Fibroblast of villous mesenchyme (primary cell): ENCODE data around the gene SLC35F6. TPM values are rescaled to one million over a fixed set of nuclear protein-coding genes. Genes with fewer than 3 reads are reported as not detected.
A peak's percentile ranks its signal among the peaks of the same experiment; 100 is the strongest.
"Not testable (repeated sequence)": the region's sequence is repeated elsewhere in the genome, so short reads cannot be mapped to it uniquely, and the experiment has no call there.

ENCODE experiments used
- DNase-seq: peaks from one replicate; pipeline ENCODE4 v3.0.0-alpha.2; 2010; ENCODE audit warnings: low read depth
- H3K4me3 ChIP-seq: 2 replicates; pipeline ENCODE4 v1.5.1; 2011; ENCODE audit warnings: low read depth, mild to moderate bottlenecking, low read length
- total RNA-seq: library from RNA; depleted of rRNA; stranded (reverse); fragments of >200 nt; gene quantifications from 2 replicates; pipeline ENCODE4 v1.2.3, GENCODE V29; 2012
- TF ChIP-seq, protein P1 (sequence below): IDR thresholded peaks from 2 replicates; pipeline ENCODE4 v1.5.1; 2012; ENCODE audit warnings: low read depth, mild to moderate bottlenecking, low read length; ENCODE audit not compliant: insufficient read depth

Gene SLC35F6
- total RNA-seq, 1 donor: 87.2 TPM

DNA sequence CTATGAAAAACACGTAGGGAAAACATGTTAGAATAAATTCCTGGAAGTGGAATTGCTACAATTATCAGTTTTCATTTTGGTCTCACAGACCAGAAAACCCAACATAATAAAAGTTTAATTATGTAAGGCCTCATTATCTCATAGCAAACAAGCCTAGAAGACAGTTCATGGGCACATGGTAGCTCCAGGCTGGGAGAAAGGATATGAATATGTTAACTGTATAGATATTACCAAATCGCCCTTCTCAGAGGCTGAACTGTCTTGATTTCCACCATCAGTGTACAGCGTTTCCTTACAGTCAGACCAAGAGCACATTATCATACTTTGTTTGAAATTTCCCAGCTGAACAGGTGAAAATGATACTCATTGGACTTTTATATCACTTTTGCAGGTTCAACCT lies 17.1 kb upstream of the SLC35F6 start:
- TF ChIP-seq, protein P1, sequence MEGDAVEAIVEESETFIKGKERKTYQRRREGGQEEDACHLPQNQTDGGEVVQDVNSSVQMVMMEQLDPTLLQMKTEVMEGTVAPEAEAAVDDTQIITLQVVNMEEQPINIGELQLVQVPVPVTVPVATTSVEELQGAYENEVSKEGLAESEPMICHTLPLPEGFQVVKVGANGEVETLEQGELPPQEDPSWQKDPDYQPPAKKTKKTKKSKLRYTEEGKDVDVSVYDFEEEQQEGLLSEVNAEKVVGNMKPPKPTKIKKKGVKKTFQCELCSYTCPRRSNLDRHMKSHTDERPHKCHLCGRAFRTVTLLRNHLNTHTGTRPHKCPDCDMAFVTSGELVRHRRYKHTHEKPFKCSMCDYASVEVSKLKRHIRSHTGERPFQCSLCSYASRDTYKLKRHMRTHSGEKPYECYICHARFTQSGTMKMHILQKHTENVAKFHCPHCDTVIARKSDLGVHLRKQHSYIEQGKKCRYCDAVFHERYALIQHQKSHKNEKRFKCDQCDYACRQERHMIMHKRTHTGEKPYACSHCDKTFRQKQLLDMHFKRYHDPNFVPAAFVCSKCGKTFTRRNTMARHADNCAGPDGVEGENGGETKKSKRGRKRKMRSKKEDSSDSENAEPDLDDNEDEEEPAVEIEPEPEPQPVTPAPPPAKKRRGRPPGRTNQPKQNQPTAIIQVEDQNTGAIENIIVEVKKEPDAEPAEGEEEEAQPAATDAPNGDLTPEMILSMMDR: no peak

DNA sequence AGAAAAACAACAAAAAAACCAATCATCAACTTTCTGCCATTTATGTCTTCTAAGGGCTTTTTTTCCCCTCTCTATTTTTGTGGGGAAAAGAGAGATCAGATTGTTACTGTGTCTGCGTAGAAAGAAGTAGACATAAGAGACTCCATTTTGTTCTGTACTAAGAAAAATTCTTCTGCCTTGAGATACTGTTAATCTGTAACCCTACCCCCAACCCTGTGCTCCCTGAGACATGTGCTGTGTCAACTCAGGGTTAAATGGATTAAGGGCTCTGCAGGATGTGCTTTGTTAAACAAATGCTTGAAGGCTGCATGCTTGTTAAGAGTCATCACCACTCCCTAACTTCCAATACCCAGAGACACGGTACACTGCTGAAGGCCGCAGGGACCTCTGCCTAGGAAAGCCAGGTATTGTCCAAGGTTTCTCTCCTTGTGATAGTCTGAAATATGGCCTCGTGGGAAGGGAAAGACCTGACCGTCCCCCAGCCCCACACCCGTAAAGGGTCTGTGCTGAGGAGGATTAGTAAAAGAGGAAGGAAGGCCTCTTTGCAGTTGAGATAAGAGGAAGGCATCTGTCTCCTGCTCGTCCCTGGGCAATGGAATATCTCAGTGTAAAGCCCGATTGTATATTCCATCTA lies 14.2 kb upstream of the SLC35F6 start:
- peak overlapping the region; percentile 27 for H3K4me3 ChIP-seq
- DNase-seq: peak; percentile 62

More for the DNA sequence above, 17.1 kb upstream of the SLC35F6 start:
- no peak overlapping the region for H3K4me3 ChIP-seq
- no peak for DNase-seq

DNA sequence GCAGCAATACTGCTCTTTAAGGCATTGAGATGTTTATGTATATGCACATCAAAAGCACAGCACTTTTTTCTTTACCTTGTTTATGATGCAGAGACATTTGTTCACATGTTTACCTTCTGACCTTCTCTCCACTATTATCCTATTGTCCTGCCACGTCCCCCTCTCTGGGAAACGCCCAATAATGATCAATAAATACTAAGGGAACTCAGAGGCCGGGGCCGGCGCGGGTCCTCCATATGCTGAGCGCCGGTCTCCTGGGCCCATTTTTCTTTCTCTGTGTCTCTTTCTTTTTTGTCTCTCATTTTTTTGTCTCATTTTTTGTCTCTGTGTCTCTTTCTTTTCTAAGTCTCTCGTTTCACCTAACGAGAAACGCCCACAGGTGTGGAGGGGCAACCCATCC lies 13.6 kb upstream of the SLC35F6 start:
- H3K4me3 ChIP-seq, DNase-seq: not testable (repeated sequence)

DNA sequence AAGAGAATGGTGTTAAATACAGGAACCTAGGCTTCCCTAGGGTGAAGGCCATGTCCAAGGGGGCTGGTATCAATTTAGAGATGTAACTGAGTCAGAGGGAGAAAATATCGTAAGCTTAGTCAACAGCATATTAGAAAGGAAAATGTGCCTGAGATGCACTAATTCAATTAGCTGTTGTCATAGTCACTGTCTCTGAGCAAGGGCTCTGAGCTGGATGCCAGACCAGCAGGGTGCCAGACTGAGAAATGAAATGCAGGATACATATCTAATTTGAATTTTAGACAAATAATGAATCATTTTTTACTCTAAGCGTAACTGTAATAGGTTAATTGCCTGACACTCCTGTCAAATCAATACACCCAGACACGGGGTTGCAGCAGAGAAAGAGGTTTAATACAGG lies 11.4 kb upstream of the SLC35F6 start:
- no peak for DNase-seq
- TF ChIP-seq, protein P1: no peak
- H3K4me3 ChIP-seq: no peak overlapping the region

DNA sequence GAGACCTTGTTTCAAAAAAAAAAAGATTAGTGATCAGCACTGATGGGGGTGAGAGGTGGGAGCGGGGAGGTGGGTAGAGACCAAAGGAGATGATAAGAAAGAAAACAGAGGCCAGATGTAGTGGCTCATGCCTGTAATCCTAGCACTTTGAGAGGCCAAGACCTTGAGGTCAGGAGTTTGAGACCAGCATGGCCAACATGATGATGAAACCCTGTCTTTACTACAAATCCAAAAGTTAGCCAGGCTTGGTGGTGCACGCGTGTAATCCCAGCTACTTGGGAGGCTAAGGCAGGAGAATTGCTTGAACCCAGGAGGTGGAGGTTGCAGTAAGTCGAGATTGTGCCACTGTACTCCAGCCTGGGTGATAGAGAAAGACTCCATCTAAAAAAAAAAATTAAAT lies 9.5 kb upstream of the SLC35F6 start:
- TF ChIP-seq, protein P1: no peak
- H3K4me3 ChIP-seq: no peak overlapping the region
- DNase-seq: no peak

DNA sequence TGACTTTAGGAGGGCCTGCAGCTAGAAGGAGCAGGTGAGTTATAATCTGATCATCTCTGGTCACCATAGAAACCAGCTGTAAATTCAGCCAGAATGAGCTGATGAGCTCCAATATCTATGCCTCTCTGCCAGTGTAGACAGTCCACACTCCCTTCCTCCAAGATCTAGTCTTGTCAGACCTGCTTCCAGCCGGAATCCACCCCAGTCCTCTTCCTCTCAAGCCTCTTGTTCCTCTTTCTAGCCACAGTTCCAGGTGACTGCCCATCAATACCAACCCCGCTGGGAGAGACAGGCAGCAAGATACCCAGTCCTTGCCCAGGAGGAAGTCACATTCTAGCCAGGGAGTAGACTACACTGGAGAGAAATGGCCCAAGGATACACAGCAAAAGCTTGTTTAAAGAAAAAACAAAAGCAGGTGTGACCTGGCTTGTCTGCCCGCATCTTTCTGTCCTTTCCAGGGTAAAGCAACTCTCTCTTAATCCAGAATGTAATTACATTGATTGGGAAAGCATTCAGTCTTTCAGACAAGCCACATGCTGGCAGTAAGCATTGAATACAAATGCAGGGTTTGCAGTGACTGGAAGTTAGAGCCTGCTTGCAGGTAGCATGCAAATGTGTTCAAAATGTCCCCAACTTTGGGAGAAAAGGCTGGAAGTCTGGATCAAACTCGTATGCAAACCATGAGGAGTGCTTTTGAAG lies 9.0 kb upstream of the SLC35F6 start:
- TF ChIP-seq, protein P1: no peak
- DNase-seq: no peak

DNA sequence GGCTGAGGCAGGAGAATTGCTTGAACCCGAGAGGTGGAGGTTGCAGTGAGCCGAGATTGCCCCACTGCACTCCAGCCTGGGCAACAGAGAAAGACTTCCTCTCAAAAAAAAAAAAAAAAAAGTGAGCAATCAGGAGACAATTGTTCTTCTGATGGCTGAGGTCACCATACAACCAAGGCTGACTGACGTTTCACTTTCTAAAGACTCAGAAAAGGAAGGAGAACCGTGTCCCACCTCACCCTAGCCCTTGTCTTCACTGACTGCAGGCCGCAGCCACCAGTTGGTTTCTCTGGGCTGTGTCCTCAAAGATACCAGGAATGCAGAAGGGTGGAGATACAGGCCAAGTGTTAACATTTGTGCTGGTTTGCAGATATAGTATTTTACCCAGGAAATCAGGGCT lies 7.7 kb upstream of the SLC35F6 start:
- no peak for DNase-seq
- TF ChIP-seq, protein P1: no peak
- H3K4me3 ChIP-seq: no peak overlapping the region

More for the DNA sequence above, 9.0 kb upstream of the SLC35F6 start:
- no peak overlapping the region for H3K4me3 ChIP-seq
